ENCODE results near the gene WASF2. TPM values are rescaled to one million over a fixed set of nuclear protein-coding genes. Genes with fewer than 3 reads are reported as not detected.

Gene WASF2
- total RNA-seq, 1 donor from 2014 or later, result 113 TPM

DNA sequence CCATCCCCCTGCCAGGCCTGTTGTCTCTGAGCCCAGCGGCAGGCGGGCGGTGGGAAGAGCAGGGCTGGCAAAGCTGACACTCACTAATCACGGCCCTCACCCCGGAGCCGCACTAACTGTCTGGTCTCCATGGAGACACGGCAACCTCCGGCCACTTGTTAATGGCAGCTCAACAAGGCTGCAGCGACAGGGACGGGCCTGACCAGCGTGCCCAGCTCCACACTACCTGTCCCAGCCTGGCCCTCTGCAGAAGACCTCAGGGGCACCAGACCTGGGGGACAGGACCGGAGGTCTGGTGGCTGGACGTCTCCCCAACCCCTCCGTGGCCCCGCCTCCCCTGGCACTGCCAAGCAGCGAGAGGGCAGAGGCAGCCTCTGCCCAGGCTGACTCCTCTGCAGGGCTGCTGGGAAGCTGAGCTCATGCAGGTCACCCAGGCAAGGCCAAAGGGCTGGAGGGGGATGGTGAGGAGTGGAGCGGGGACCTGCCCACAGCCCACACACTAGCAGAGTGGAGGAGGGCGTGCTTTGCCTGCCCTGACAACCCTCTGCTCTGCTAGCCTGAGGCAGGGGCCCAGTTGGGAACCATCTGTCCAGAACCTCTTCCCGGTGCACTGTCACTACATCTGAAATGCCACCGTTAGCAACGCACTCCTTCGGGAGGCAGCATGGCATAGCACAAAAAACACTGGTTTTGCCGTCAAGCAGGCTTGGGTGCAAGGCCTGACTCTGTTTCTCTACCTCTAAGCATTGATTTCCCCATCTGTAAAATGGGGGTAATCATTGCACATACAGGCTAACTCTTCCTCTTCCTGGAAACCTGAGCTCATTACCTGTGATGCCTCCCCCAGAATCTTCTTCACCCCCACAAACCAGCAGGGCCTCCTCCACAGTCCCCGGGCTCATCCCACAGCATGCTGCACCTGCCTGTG, 29.6 kb upstream of the WASF2 start:
- TF ChIP-seq, protein P1, sequence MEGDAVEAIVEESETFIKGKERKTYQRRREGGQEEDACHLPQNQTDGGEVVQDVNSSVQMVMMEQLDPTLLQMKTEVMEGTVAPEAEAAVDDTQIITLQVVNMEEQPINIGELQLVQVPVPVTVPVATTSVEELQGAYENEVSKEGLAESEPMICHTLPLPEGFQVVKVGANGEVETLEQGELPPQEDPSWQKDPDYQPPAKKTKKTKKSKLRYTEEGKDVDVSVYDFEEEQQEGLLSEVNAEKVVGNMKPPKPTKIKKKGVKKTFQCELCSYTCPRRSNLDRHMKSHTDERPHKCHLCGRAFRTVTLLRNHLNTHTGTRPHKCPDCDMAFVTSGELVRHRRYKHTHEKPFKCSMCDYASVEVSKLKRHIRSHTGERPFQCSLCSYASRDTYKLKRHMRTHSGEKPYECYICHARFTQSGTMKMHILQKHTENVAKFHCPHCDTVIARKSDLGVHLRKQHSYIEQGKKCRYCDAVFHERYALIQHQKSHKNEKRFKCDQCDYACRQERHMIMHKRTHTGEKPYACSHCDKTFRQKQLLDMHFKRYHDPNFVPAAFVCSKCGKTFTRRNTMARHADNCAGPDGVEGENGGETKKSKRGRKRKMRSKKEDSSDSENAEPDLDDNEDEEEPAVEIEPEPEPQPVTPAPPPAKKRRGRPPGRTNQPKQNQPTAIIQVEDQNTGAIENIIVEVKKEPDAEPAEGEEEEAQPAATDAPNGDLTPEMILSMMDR (conservative IDR thresholded peaks at IDR 0.05), result no peak
- peaks cover 70% of the 10 kb centered on the region for H3K4me1 Mint-ChIP-seq (ENCODE audit: unreplicated experiment)
- peak overlapping the region; percentile 72 for H3K27ac Mint-ChIP-seq
- no peaks in the 10 kb centered on the region for H3K36me3 Mint-ChIP-seq
- no peaks in the 10 kb centered on the region for H3K27me3 Mint-ChIP-seq
- no peak for DNase-seq (ENCODE audit: extremely low spot score, unreplicated experiment)
- peak overlapping the region; percentile 37 for H3K4me3 Mint-ChIP-seq
- H3K9me3 Mint-ChIP-seq, result no peaks in the 10 kb centered on the region

DNA sequence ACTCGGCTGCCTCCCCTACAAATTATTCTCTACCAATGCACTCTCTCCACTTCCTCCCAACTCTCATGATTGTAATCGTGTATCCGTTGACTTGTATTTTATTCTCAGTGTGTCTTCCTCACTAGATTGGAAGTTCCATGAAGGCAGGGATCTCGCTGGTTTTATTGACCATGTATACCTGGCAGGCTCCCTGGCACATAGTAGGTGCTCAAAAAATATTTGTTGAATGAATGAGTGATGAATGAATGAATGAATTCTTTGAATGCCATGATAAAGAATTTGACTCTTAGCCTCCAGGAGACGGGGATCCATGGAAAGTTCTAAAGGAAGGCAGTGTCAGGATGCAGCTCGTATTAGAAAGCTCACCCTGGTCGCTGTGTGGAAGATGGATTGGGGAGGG, 28.8 kb upstream of the WASF2 start:
- Mint-ChIP-seq H3K36me3 (no peaks in the 10 kb centered on the region), H3K27me3 (no peaks in the 10 kb centered on the region), H3K27ac (peak overlapping the region; percentile 72), H3K9me3 (no peaks in the 10 kb centered on the region), H3K4me3 (peak overlapping the region; percentile 51), H3K4me1 (ENCODE audit: unreplicated experiment) (peaks cover 65% of the 10 kb centered on the region)
- TF ChIP-seq, protein P1 (conservative IDR thresholded peaks at IDR 0.05), result no peak
- no peak for DNase-seq (ENCODE audit: extremely low spot score, unreplicated experiment)

DNA sequence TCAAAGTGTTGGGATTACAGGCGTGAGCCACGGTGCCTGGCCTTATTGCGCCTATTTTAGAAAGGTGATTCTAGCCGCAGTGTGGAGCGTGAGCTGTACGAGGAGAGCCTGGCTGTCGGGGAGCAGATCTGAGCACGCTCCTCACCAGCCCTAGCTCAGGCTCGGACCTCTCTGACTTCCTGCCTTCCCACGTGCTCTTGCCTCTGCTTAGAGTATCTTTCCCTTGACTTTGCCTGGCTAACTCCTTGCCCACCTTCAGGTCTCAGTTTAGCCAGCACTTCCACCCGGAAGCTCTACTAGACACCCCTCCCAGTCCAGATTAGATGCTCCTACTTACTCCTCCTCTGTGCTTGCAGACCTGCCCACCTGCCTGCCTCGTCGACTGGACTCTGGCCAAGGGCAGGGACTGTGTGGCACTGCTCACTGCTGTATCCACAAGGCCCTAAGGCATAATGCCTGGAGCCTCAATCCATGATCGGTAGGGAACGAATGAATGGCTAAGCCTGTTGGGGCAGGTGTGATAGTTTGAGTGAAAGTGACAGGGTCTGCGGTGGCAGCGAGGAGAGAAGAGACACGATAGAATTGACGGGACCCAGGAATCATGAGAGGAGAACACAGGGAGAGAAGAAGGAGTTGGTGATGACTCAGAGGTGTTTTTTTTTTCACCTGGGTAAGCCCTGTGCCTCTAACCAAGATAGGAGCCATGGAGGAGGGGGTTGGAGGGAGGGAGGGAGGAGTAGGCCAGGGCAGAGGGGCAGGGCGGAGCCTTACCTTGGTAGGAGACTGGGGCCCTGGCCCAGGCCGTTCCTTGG, 28.1 kb upstream of the WASF2 start:
- H3K27ac Mint-ChIP-seq, result peak overlapping the region; percentile 78
- DNase-seq (ENCODE audit: extremely low spot score, unreplicated experiment), result no peak
- TF ChIP-seq, protein P1 (conservative IDR thresholded peaks at IDR 0.05), result no peak
- H3K4me1 Mint-ChIP-seq (ENCODE audit: unreplicated experiment), result peaks cover 63% of the 10 kb centered on the region
- no peaks in the 10 kb centered on the region for H3K36me3 Mint-ChIP-seq
- no peaks in the 10 kb centered on the region for H3K9me3 Mint-ChIP-seq
- H3K27me3 Mint-ChIP-seq, result no peaks in the 10 kb centered on the region
- H3K4me3 Mint-ChIP-seq, result peak overlapping the region; percentile 49

DNA sequence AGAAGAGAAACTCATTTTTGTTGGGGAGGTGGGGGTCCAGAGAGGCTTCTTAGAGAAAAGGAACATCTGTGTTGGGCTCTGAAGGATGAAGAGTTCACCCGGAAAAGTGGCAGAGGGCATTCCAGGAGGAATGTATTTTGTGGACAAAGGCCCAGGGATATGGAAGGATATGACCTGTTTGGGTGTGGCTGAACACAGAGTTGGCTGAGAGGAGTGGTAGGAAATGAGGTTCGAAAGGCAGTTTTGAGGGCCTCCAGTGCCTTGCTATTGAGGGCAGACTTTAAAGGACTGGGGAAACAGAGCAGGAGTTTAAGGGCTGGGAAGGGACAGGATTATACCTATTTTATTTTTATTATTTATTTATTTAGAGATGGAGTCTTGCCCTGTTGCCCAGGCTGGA, 27.3 kb upstream of the WASF2 start:
- H3K4me1 Mint-ChIP-seq (ENCODE audit: unreplicated experiment), result peaks cover 55% of the 10 kb centered on the region
- H3K27ac Mint-ChIP-seq, result no peak overlapping the region
- TF ChIP-seq, protein P1 (conservative IDR thresholded peaks at IDR 0.05), result no peak
- no peaks in the 10 kb centered on the region for H3K36me3 Mint-ChIP-seq
- no peak overlapping the region for H3K4me3 Mint-ChIP-seq
- no peaks in the 10 kb centered on the region for H3K27me3 Mint-ChIP-seq
- no peak for DNase-seq (ENCODE audit: extremely low spot score, unreplicated experiment)
- H3K9me3 Mint-ChIP-seq, result no peaks in the 10 kb centered on the region

DNA sequence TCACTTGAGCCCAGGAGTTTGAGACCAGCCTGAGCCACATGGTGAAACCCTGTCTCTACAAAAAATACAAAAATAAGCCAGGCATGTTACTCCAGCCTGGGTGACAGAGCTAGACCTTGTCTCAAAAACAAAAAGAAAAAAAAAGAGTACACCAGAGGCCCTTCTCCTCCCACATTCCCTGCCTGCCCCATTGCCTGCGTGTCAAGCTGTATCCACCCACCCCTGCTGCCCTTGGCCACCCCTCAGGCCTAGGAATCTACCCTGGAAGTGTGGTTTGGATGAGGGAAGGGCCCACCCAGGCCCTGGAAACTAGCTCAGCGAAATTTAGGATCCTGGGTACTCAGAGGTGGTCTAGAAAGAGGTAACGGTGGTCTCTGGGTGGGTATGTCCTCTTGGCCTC, 25.7 kb upstream of the WASF2 start:
- Mint-ChIP-seq H3K4me1 (ENCODE audit: unreplicated experiment) (peaks cover 46% of the 10 kb centered on the region), H3K9me3 (no peaks in the 10 kb centered on the region), H3K36me3 (no peaks in the 10 kb centered on the region), H3K27ac (peak overlapping the region; percentile 53), H3K27me3 (no peaks in the 10 kb centered on the region), H3K4me3 (no peak overlapping the region)
- DNase-seq (ENCODE audit: extremely low spot score, unreplicated experiment), result no peak
- TF ChIP-seq, protein P1 (conservative IDR thresholded peaks at IDR 0.05), result no peak

Measured in type B pancreatic cell (in vitro differentiated cells).